H1 (cell line): ENCODE results near the gene TBC1D13. TPM values are rescaled to one million over a fixed set of nuclear protein-coding genes. Genes with fewer than 3 reads are reported as not detected.

Experiments used
- CTCF ChIA-PET: fragments of 300-600 bp; sonication (Branson Sonifier 250); formaldehyde crosslinking; loops from one replicate; lab custom pipeline; 2021; ENCODE audit not compliant: partially characterized antibody; lab: Charles Lee
- POLR2A ChIA-PET: fragments of 300-600 bp; sonication (Branson Sonifier 250); formaldehyde crosslinking; loops from one replicate; lab custom pipeline; 2021; ENCODE audit warnings: inconsistent platforms; ENCODE audit not compliant: partially characterized antibody; lab: Charles Lee
- DNase-seq, 2 experiments: peaks; one replicate each; pipeline versions ENCODE4 v3.0.0 to v3.0.0-alpha.2; 2010 to 2022; ENCODE audit warnings: low spot score in 2 of 2, low read depth in 1 of 2, mixed read lengths in 1 of 2
- FAIRE-seq: peaks from 2 replicates; lab custom pipeline; 2011; peaks lifted over from hg19 to GRCh38; lab: Jason Lieb, UNC
- H2AFZ ChIP-seq: 2 replicates; pipeline ENCODE4 v1.8.1; 2012; ENCODE audit warnings: low read length, inconsistent platforms
- H2AK5ac ChIP-seq: 2 replicates; pipeline ENCODE4 v1.6.1; 2013; ENCODE audit warnings: low read depth, low read length
- H2BK120ac ChIP-seq: replicated peaks from 2 replicates; pipeline ENCODE3; 2013; ENCODE audit warnings: low read depth, low read length, inconsistent platforms
- H2BK12ac ChIP-seq: 2 replicates; pipeline ENCODE4 v1.6.1; 2013; ENCODE audit warnings: low read depth, low read length
- H2BK15ac ChIP-seq: 2 replicates; pipeline ENCODE4 v1.6.1; 2013; ENCODE audit warnings: low read length
- H2BK20ac ChIP-seq: 2 replicates; pipeline ENCODE4 v1.6.1; 2013; ENCODE audit warnings: low read length
- H2BK5ac ChIP-seq: 2 replicates; pipeline ENCODE4 v1.6.1; 2013; ENCODE audit warnings: low read depth, low read length
- H3K14ac ChIP-seq: 2 replicates; pipeline ENCODE4 v1.6.1; 2013; ENCODE audit warnings: inconsistent platforms; ENCODE audit not compliant: insufficient read length
- H3K18ac ChIP-seq: 2 replicates; pipeline ENCODE4 v1.6.1; 2013; ENCODE audit warnings: low read length; ENCODE audit errors: extremely low read depth
- H3K23ac ChIP-seq: 2 replicates; pipeline ENCODE4 v1.6.1; 2013; ENCODE audit warnings: inconsistent platforms; ENCODE audit not compliant: insufficient read length
- H3K23me2 ChIP-seq: 2 replicates; pipeline ENCODE4 v1.6.1; 2013; ENCODE audit warnings: low read depth, low read length
- H3K27ac ChIP-seq: 2 replicates; pipeline ENCODE4 v1.6.1; 2011; ENCODE audit warnings: low read depth, low read length, inconsistent platforms
- H3K27me3 ChIP-seq, 4 experiments: replicated peaks in 1 of 4; 1 replicate in 1 of 4; 2 replicates in 3 of 4; pipeline versions ENCODE4 v1.6.1 to v1.8.1; 2011 to 2013; ENCODE audit warnings: low read length in 3 of 4, mild to moderate bottlenecking in 3 of 4, inconsistent platforms in 2 of 4, mixed read lengths in 2 of 4, moderate library complexity in 1 of 4; ENCODE audit not compliant: control insufficient read depth in 3 of 4, insufficient read depth in 3 of 4; ENCODE audit errors: extremely low read depth in 1 of 4
- H3K36me3 ChIP-seq, 4 experiments: 2 replicates each; pipeline versions ENCODE4 v1.6.1 to v1.8.1; 2011 to 2013; ENCODE audit warnings: mild to moderate bottlenecking in 4 of 4, low read length in 3 of 4, moderate library complexity in 2 of 4, control low read depth in 1 of 4, inconsistent platforms in 1 of 4; ENCODE audit not compliant: insufficient read depth in 4 of 4, control insufficient read depth in 2 of 4
- H3K4ac ChIP-seq: replicated peaks from 2 replicates; pipeline ENCODE3; 2013; ENCODE audit warnings: low read length, low read depth, mixed read lengths, inconsistent platforms; ENCODE audit not compliant: insufficient read length
- H3K4me1 ChIP-seq, 4 experiments: replicated peaks in 1 of 4; 1 replicate in 1 of 4; 2 replicates in 3 of 4; pipeline versions ENCODE4 v1.6.1 to v1.8.1; 2011 to 2013; ENCODE audit warnings: low read length in 3 of 4, inconsistent platforms in 2 of 4, mixed read lengths in 1 of 4; ENCODE audit not compliant: insufficient read depth in 4 of 4, control insufficient read depth in 3 of 4
- H3K4me2 ChIP-seq, 2 experiments: 2 replicates each; pipeline versions ENCODE4 v1.6.1 to v1.8.1; 2011 to 2013; ENCODE audit warnings: low read depth in 2 of 2, low read length in 2 of 2, control low read depth in 1 of 2, inconsistent platforms in 1 of 2, mild to moderate bottlenecking in 1 of 2; ENCODE audit not compliant: insufficient read depth in 1 of 2
- H3K4me3 ChIP-seq, 4 experiments: fragments of 200-600, 300-600 bp in 1 of 4; sonication (generic), shearing (Covaris generic), sonication (Bioruptor Twin) in 1 of 4; 2 replicates each; pipeline versions ENCODE4 v1.5.1 to v1.8.1; 2011 to 2016; ENCODE audit warnings: low read length in 4 of 4, low read depth in 3 of 4, control low read depth in 2 of 4, inconsistent platforms in 2 of 4, mild to moderate bottlenecking in 2 of 4, mixed read lengths in 1 of 4, moderate library complexity in 1 of 4; ENCODE audit not compliant: insufficient read depth in 2 of 4; ENCODE audit errors: extremely low read depth in 1 of 4
- H3K56ac ChIP-seq: replicated peaks from 2 replicates; pipeline ENCODE3; 2013; ENCODE audit warnings: low read depth, mild to moderate bottlenecking, mixed read lengths, low read length, inconsistent platforms; ENCODE audit not compliant: insufficient read length
- H3K79me1 ChIP-seq: 2 replicates; pipeline ENCODE4 v1.6.1; 2013; ENCODE audit warnings: low read depth, low read length, control low read depth
- H3K79me2 ChIP-seq, 2 experiments: 2 replicates each; pipeline versions ENCODE4 v1.6.1 to v1.8.1; 2012 to 2013; ENCODE audit warnings: low read length in 2 of 2, mild to moderate bottlenecking in 2 of 2, inconsistent platforms in 1 of 2; ENCODE audit not compliant: insufficient read depth in 2 of 2, control insufficient read depth in 1 of 2
- H3K9ac ChIP-seq, 4 experiments: replicated peaks in 1 of 4; 1 replicate in 1 of 4; 2 replicates in 3 of 4; pipeline versions ENCODE4 v1.6.1 to v1.8.1; 2011 to 2013; ENCODE audit warnings: low read depth in 3 of 4, low read length in 3 of 4, control low read depth in 2 of 4, mild to moderate bottlenecking in 2 of 4, moderate library complexity in 2 of 4, inconsistent platforms in 1 of 4; ENCODE audit errors: extremely low read depth in 1 of 4
- H3K9me3 ChIP-seq, 2 experiments: 2 replicates each; pipeline versions ENCODE4 v1.6.1 to v1.8.1; 2012 to 2013; ENCODE audit warnings: mild to moderate bottlenecking in 2 of 2, moderate library complexity in 2 of 2, control low read depth in 1 of 2, inconsistent platforms in 1 of 2, low read depth in 1 of 2, low read length in 1 of 2, mixed read lengths in 1 of 2; ENCODE audit not compliant: insufficient read depth in 2 of 2
- H4K20me1 ChIP-seq, 2 experiments: replicated peaks in 1 of 2; 2 replicates each; pipeline versions ENCODE3 to v1.8.1; 2011 to 2013; ENCODE audit warnings: inconsistent platforms in 2 of 2, low read length in 2 of 2, mild to moderate bottlenecking in 1 of 2; ENCODE audit not compliant: insufficient read depth in 2 of 2, control insufficient read depth in 1 of 2
- H4K5ac ChIP-seq: 2 replicates; pipeline ENCODE4 v1.6.1; 2013; ENCODE audit warnings: low read length, low read depth, mixed read lengths, inconsistent platforms; ENCODE audit not compliant: insufficient read length
- H4K8ac ChIP-seq: 2 replicates; pipeline ENCODE4 v1.8.0; 2013; ENCODE audit warnings: mild to moderate bottlenecking, moderate library complexity, low read length, inconsistent platforms; ENCODE audit not compliant: insufficient read depth; ENCODE audit errors: extremely low read depth
- H4K91ac ChIP-seq: replicated peaks from 2 replicates; pipeline ENCODE3; 2013; ENCODE audit warnings: low read length, mixed read lengths, inconsistent platforms; ENCODE audit not compliant: insufficient read length
- CTBP2 ChIP-seq: IDR thresholded peaks from 2 replicates; pipeline ENCODE4 v1.7.0; 2011; ENCODE audit warnings: borderline replicate concordance, mild to moderate bottlenecking, moderate library complexity, mixed read lengths, low read length; ENCODE audit not compliant: insufficient read depth, insufficient read length
- GABPA ChIP-seq: IDR thresholded peaks from 2 replicates; pipeline ENCODE4 v1.6.1; 2011; ENCODE audit warnings: mild to moderate bottlenecking, low read length, moderate library complexity, borderline replicate concordance; ENCODE audit not compliant: insufficient read depth
- GTF2F1 ChIP-seq: IDR thresholded peaks from 2 replicates; pipeline ENCODE4 v1.6.1; 2012; ENCODE audit warnings: low read depth, low read length, improper control_type of control experiment, borderline replicate concordance
- HDAC2 ChIP-seq, 2 experiments: fragments of 300-600 bp in 1 of 2; sonication (generic) in 1 of 2; IDR thresholded peaks; 2 replicates each; pipeline ENCODE4 v1.6.1; 2011 to 2012; ENCODE audit warnings: low read depth in 2 of 2, low read length in 2 of 2, mild to moderate bottlenecking in 2 of 2, moderate library complexity in 2 of 2, borderline replicate concordance in 1 of 2, inconsistent platforms in 1 of 2
- JUND ChIP-seq: IDR thresholded peaks from 2 replicates; pipeline ENCODE4 v1.6.1; 2011; ENCODE audit warnings: mild to moderate bottlenecking, improper control_type of control experiment, low read length
- KDM1A ChIP-seq: fragments of 200-600, 300-600 bp; sonication (generic); IDR thresholded peaks from 2 replicates; pipeline ENCODE4 v1.7.1; 2016; ENCODE audit warnings: mild to moderate bottlenecking, low read length, borderline replicate concordance
- KDM4A ChIP-seq: IDR thresholded peaks from one replicate; pipeline ENCODE4 v1.7.1; 2012; ENCODE audit warnings: low read depth, mild to moderate bottlenecking, moderate library complexity, low read length, inconsistent platforms; ENCODE audit not compliant: severe bottlenecking
- POU5F1 ChIP-seq: IDR thresholded peaks from 2 replicates; pipeline ENCODE4 v1.6.1; 2011; ENCODE audit warnings: low read depth, mild to moderate bottlenecking, low read length, moderate library complexity
- RBBP5 ChIP-seq: IDR thresholded peaks from 2 replicates; pipeline ENCODE4 v1.7.1; 2012; ENCODE audit warnings: low read depth, mild to moderate bottlenecking, inconsistent platforms, low read length, moderate library complexity, borderline replicate concordance
- TAF7 ChIP-seq: optimal IDR thresholded peaks from 2 replicates; pipeline ENCODE3; 2011; ENCODE audit warnings: low read depth, mild to moderate bottlenecking, inconsistent platforms, low read length, moderate library complexity, borderline replicate concordance
- TCF12 ChIP-seq: IDR thresholded peaks from 2 replicates; pipeline ENCODE4 v1.6.1; 2011; ENCODE audit warnings: low read depth, mild to moderate bottlenecking, low read length
- WGBS, 2 experiments: shearing (Covaris generic) in 1 of 2; methylation state at CpG; one replicate each; pipeline versions ENCODE4 v1.1.6 to v1.1.7; 2013 to 2015; ENCODE audit warnings: low lambda C conversion rate in 2 of 2, mixed read lengths in 2 of 2, inconsistent platforms in 1 of 2, low coverage in 1 of 2, missing lambda C conversion rate in 1 of 2; ENCODE audit not compliant: insufficient replicate concordance in 2 of 2, insufficient coverage in 1 of 2, insufficient read length in 1 of 2; ENCODE audit errors: extremely low coverage in 1 of 2, missing lambda C conversion rate in 1 of 2; 5-methylcytosine and 5-hydroxymethylcytosine counted together
- polyA plus RNA-seq, 7 experiments: library from polyadenylated mRNA; depleted of rRNA in 3 of 7; stranded (reverse) in 5 of 7; unstranded in 2 of 7; fragments of >200 nt in 5 of 7; fragments of 200-250 nt in 2 of 7; gene quantifications; 1 replicate in 5 of 7; 2 replicates in 1 of 7; 4 replicates in 1 of 7; pipeline versions ENCODE4 v1.2.1 to v1.2.3, GENCODE V29; 2011 to 2013; ENCODE audit warnings: missing spikeins in 2 of 7, mixed read lengths in 2 of 7
- total RNA-seq: library from RNA; stranded (reverse); fragmentation: NEBNext Ultra II Directional; extraction: Animal tissue kit (Norgen Biotek cat#: 25700); gene quantifications from 2 replicates; pipeline ENCODE4 v1.2.1, GENCODE V29; 2021

The TBC1D13 gene
- total and polyA plus RNA-seq, 2 of the 8 experiments (the other 6 are each of a cell fraction or from before 2014, with no cell fraction given) = 21.3 to 24.7 TPM

- Histone ChIP-seq H3K79me1 (no peaks in the 10 kb centered on the region), H3K27me3 (no peaks in the 10 kb centered on the region), H3K79me2 (no peaks in the 10 kb centered on the region), H3K36me3 (peaks cover 1 to 4% (median 3%) of the 10 kb centered on the region in 4 experiments; a peak in 4 of 8 replicates), H2AFZ (no peak overlapping the region), H2BK20ac (no peak overlapping the region), H3K4me3 (no peak overlapping the region), H2AK5ac (no peak overlapping the region), H4K5ac (no peak overlapping the region), H3K23me2 (no peaks in the 10 kb centered on the region), H2BK120ac (no peak overlapping the region), H3K56ac (no peak overlapping the region), H4K20me1 (peaks cover 0 to 1% of the 10 kb centered on the region in 2 experiments), H2BK12ac (no peak overlapping the region), H3K9ac (no peak overlapping the region), H3K18ac (no peak overlapping the region), H3K4ac (no peak overlapping the region), H3K9me3 (no peaks in the 10 kb centered on the region), H3K23ac (no peak overlapping the region), H4K8ac (no peak overlapping the region), H3K4me1 (no peaks in the 10 kb centered on the region), H2BK15ac (no peak overlapping the region), H4K91ac (no peak overlapping the region), H3K27ac (no peak overlapping the region), H3K14ac (no peak overlapping the region), H2BK5ac (no peak overlapping the region), H3K4me2 (no peak overlapping the region)
- ChIA-PET CTCF (interaction anchor here (0.7 to 1.3 kb wide), 5 partner anchors 22 to 286 kb away, joined by 3 to 5 read pairs (median 3); partner anchors contain the start of genes PKN3 and SH3GLB2), POLR2A (interaction anchor here (1.0 to 4.6 kb wide), 8 partner anchors 9 to 127 kb away, joined by 3 to 37 read pairs (median 4); partner anchors contain the start of genes ENDOG and SPOUT1)
- DNase-seq = no peak
- no peak for TF ChIP-seq GABPA
- TF ChIP-seq TAF7 = no peak
- TF ChIP-seq TCF12 = no peak
- no peak for TF ChIP-seq KDM1A
- TF ChIP-seq RBBP5 = no peak
- TF ChIP-seq CTBP2 = no peak
- no peak for TF ChIP-seq JUND
- TF ChIP-seq KDM4A = no peak
- no peak for TF ChIP-seq GTF2F1
- TF ChIP-seq HDAC2 (IDR thresholded peaks at IDR 0.05; ENCODE audit: borderline replicate concordance in 1 of 2, low read depth in 2 of 2, low read length in 2 of 2) = no peak
- TF ChIP-seq POU5F1 = no peak
- WGBS, 2 experiments = 86% methylated on average over 5 of the region's 5 CpGs; no CpG with 5 or more reads in 1 of the 2 experiments
- no peak for FAIRE-seq
Measured at GRCh38 chr9:128810873-128811272, 23.8 kb downstream of the TBC1D13 start.
